Measurements from ENCODE around the gene C10orf67.

- no peak for TF ChIP-seq CTCF (IDR thresholded peaks at IDR 0.05)
- no peak for TF ChIP-seq POLR2A (IDR thresholded peaks at IDR 0.05)
- no peak for TF ChIP-seq POLR2AphosphoS5 (IDR thresholded peaks at IDR 0.05; ENCODE audit: insufficient read depth in 1 of 2, low read depth in 1 of 2)
Observed at GRCh38 chr10:23362879-23363792, 18.5 kb upstream of the C10orf67 start.
